Memory B cell (primary cell): ENCODE results near the gene GPM6B.
A peak's percentile ranks its signal among the peaks of the same experiment; 100 is the strongest.

Source experiments
- ATAC-seq: fragments of 150-1000 bp; cut with Tn5 transposase; 2 replicates; pipeline ENCODE4 v1.10.0; 2021; ENCODE audit warnings: low read depth, mild to moderate bottlenecking, moderate library complexity
- DNase-seq, 2 donors: peaks; one replicate each; pipeline ENCODE4 v3.0.0; 2022; ENCODE audit warnings: low spot score in 2 of 2
- H3K27ac Mint-ChIP-seq: one replicate; pipeline ENCODE4 v1.8.0; 2022; ENCODE audit warnings: mild to moderate bottlenecking, moderate library complexity, mixed read lengths
- H3K27me3 Mint-ChIP-seq: one replicate; pipeline ENCODE4 v1.8.0; 2022; ENCODE audit warnings: mixed read lengths
- H3K36me3 Mint-ChIP-seq: one replicate; pipeline ENCODE4 v1.8.0; 2022; ENCODE audit warnings: mild to moderate bottlenecking, mixed read lengths
- H3K4me1 Mint-ChIP-seq: one replicate; pipeline ENCODE4 v1.8.0; 2022; ENCODE audit warnings: mixed read lengths
- H3K4me3 Mint-ChIP-seq: one replicate; pipeline ENCODE4 v1.8.0; 2022; ENCODE audit warnings: mild to moderate bottlenecking, moderate library complexity, mixed read lengths
- H3K9me3 Mint-ChIP-seq: one replicate; pipeline ENCODE4 v1.8.0; 2022; ENCODE audit warnings: mixed read lengths

The GPM6B gene

DNA sequence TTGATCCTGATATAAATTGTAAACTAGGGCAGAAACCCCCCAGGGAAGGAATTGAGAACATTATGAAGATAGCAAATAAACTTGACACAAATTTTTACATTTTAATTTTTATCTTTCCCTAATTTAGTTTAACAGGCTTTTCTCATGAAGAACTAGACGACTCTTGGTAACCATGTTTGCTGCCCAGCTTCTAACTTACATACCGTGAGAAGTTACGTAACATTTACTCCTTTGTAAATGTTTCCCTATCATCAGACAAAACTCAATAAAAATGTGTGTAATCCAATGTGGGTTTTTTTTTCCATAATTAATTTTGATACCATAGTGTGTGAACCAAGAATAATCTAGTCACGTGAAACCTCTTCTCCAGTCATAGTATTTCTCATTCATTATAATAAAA, 48.0 kb downstream of the GPM6B start:
- peaks cover 10% of the 10 kb centered on the region for H3K4me1 Mint-ChIP-seq
- DNase-seq = no peak
- H3K27me3 Mint-ChIP-seq = no peaks in the 10 kb centered on the region
- H3K27ac Mint-ChIP-seq = no peak overlapping the region
- no peak overlapping the region for H3K4me3 Mint-ChIP-seq
- no peak for ATAC-seq
- H3K36me3 Mint-ChIP-seq = peaks cover 29% of the 10 kb centered on the region
- no peaks in the 10 kb centered on the region for H3K9me3 Mint-ChIP-seq

DNA sequence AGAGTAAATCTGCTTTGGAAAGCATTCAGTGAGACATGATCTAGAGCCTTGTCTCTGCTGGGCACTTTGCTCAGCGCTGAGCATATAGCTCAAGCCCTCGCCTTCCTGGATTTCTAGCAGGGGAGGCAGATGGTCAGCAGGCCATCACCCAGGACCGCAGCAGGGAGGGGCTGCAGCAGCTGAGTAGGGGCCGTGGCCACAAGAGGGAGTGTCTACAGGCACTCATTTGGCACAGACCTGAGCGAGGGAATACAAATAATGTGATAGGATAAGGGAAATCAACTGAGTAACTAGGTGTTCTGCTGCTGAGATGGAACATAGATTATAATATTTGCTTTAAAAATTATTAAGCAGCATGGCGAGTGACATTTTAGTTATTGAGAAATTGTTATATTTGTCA, 52.1 kb downstream of the GPM6B start:
- Mint-ChIP-seq H3K36me3 (peaks cover 26% of the 10 kb centered on the region), H3K4me1 (peaks cover 12% of the 10 kb centered on the region), H3K9me3 (no peaks in the 10 kb centered on the region), H3K27ac (no peak overlapping the region), H3K27me3 (no peaks in the 10 kb centered on the region), H3K4me3 (no peak overlapping the region)
- DNase-seq (no peak), ATAC-seq (no peak)

DNA sequence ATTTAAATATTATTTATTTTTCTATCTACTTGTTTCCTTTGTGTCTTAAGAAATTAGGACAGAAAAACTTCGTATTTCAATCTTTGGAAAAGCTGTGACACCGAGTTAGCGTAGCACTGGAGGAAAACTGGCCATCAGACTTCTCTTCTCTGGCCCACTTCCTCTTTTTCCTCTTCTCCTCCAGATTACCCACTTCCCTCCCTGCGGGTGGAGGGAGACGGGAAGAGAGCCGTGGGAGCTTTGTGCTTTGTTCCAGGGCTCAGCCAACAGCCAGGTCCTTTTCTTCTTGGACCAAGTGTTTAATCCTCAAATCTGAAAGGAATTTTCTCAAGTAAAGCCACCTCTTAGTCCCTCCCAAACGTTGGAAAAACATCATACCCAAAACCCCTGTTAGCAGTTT, 52.6 kb downstream of the GPM6B start:
- no peak for ATAC-seq
- H3K4me3 Mint-ChIP-seq = no peak overlapping the region
- no peaks in the 10 kb centered on the region for H3K27me3 Mint-ChIP-seq
- no peaks in the 10 kb centered on the region for H3K9me3 Mint-ChIP-seq
- H3K4me1 Mint-ChIP-seq = peaks cover 12% of the 10 kb centered on the region
- H3K36me3 Mint-ChIP-seq = peaks cover 24% of the 10 kb centered on the region
- no peak for DNase-seq
- H3K27ac Mint-ChIP-seq = no peak overlapping the region

DNA sequence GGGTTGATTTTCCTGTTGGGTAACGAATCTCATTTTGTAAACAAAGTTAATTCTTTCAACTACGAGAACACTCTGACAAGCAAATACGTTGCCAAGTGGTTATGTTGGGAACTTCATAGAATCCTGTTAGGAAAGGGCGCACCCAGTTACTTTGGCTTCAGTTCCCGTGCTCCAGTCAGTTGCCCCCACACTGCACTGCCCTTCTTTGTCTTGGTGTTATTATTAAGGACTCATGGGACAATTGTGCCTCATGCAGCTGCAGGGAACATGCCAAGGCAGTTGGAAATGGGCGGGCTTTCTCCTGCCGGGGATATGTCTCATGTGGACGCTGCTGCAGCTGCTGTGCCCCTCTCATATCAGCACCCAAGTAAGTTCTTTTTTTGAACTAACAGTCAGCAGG, 53.4 kb downstream of the GPM6B start:
- Mint-ChIP-seq H3K4me3 (no peak overlapping the region), H3K36me3 (peaks cover 27% of the 10 kb centered on the region), H3K27me3 (no peaks in the 10 kb centered on the region), H3K4me1 (peaks cover 16% of the 10 kb centered on the region), H3K9me3 (no peaks in the 10 kb centered on the region), H3K27ac (no peak overlapping the region)
- no peak for DNase-seq
- ATAC-seq = no peak

DNA sequence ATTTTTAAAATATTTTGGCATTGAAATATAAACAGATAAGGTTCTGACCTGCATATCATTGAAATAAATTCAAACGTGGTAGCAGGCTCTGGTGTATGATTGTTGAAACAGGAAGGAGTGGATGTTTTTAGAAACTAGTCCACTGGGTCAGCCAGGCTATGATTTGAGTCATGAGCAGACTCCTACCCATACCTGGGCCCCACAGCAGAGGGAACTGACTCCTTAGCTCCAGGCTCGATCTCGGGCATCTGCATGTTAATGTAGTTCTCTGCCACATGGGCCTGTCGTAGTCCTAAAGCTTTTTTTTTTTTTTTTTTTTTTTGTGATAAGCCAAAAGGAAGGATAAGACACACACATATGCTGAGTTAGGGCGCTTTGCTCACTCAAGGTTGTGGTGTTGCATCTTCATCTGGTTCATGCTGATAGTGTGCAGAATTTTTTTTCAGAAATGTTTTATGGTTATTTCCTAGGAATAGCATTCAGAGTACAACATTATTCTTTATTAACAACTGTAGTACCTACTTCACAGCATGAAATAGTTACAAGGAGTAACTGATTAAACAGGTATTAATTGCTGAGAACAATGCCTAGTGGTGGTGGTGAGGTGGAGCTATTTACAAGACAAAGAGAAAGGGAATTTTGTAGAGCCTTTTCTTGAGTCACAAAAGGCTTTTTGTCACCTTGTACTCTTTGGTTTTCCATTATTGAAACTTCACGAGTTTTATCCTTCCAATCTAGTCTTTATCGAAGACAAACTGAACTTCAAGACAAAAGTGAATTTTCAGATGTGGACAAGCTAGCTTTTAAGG, 55.1 kb downstream of the GPM6B start:
- ATAC-seq (no peak), DNase-seq (no peak)
- H3K4me3 Mint-ChIP-seq = no peak overlapping the region
- peaks cover 19% of the 10 kb centered on the region for H3K4me1 Mint-ChIP-seq
- peaks cover 27% of the 10 kb centered on the region for H3K36me3 Mint-ChIP-seq
- no peaks in the 10 kb centered on the region for H3K9me3 Mint-ChIP-seq
- no peaks in the 10 kb centered on the region for H3K27me3 Mint-ChIP-seq
- H3K27ac Mint-ChIP-seq = no peak overlapping the region

DNA sequence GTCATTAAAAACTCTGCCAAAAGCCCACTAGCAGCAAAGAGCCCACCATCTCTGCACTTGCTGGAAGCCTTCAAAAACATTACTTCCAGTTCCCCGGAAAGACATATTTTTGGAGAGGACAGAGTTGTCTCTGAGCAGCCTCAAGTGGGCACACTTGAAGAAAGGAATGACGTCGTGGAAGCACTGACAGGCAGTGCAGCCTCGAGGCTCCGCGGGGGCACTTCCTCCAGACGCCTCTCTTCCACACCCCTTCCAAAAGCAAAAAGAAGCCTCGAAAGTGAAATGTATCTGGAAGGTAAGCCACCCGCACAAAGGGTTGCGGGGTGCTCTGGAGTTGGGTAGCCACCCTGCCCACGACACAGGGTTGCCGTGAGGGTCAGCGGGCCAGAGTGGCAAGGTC, 56.5 kb downstream of the GPM6B start:
- no peak overlapping the region for H3K4me3 Mint-ChIP-seq
- H3K4me1 Mint-ChIP-seq = peaks cover 9% of the 10 kb centered on the region
- peaks cover 14% of the 10 kb centered on the region for H3K36me3 Mint-ChIP-seq
- H3K9me3 Mint-ChIP-seq = no peaks in the 10 kb centered on the region
- H3K27ac Mint-ChIP-seq = peak overlapping the region; percentile 47
- H3K27me3 Mint-ChIP-seq = no peaks in the 10 kb centered on the region
- ATAC-seq (no peak), DNase-seq (no peak)

DNA sequence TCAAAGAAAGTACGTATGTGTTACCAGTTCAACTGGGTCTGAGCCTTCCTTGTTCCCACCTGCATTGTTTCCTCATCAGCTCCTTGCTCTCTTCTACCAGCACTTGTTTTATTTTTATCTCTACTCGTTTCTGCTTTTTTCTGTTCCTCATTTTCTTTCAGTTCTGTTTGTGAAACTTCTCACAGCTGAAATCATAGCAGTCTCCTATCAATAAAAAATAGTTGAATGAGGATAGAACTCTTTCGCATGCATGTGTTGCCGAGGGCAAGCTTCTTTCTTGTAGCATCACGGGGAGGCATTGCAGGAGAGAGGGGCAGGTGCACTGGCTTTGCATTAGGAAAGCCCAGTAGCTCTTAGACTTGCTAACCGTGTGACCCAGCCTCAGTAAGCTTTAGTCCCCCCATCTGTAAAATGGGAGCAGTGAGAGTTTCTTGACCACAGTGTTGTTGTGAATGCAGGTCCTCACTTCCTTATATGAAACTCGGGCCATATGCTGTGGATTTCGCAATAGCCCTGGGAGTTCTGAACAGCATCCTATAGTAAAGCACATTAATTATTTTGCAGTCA, 57.7 kb downstream of the GPM6B start:
- Mint-ChIP-seq H3K4me1 (peaks cover 9% of the 10 kb centered on the region), H3K9me3 (no peaks in the 10 kb centered on the region), H3K27me3 (no peaks in the 10 kb centered on the region), H3K27ac (peak overlapping the region; percentile 92), H3K36me3 (peaks cover 11% of the 10 kb centered on the region), H3K4me3 (peak overlapping the region; percentile 9)
- ATAC-seq (peak; percentile 89), DNase-seq (peak; percentile 21 to 23)

DNA sequence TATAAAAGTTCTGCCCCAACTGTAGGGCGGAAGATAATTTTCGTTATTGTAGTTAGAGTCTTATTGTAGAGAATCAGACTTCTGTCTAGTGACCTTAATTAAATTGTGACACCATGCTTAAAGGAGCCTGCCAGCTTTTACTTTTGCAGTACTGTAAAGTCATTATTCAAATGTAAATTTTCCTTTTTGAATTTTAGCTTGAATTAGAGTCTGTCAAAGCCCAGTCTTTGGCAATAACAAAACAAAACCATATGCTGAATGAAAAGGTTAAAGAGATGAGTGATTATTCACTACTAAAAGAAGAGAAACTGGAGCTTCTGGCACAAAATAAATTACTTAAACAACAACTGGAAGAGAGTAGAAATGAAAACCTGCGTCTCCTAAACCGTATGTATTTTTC, 60.5 kb downstream of the GPM6B start:
- no peak overlapping the region for H3K4me3 Mint-ChIP-seq
- DNase-seq = no peak
- H3K27me3 Mint-ChIP-seq = no peaks in the 10 kb centered on the region
- ATAC-seq = no peak
- H3K27ac Mint-ChIP-seq = no peak overlapping the region
- H3K36me3 Mint-ChIP-seq = peaks cover 15% of the 10 kb centered on the region
- H3K9me3 Mint-ChIP-seq = no peaks in the 10 kb centered on the region
- H3K4me1 Mint-ChIP-seq = peaks cover 17% of the 10 kb centered on the region

DNA sequence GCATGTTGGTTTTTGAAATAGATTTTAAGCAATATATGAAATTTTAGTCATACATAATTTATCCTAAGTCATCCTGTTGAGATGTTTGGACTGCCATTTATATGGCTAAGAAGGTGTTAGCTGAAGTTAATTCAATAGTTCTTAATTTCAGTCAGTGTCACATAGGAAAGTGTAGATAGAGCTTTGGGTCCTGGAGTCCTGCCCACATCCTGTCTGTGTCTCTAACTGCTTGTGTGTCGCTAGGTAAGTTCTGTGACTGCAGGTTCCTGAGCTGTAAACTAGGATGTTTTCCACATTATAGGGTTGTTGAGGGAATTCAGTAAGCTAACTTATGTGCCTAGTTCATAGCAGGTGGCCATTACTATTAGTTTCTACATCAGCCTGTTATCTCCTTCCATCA, 61.6 kb downstream of the GPM6B start:
- Mint-ChIP-seq H3K27ac (no peak overlapping the region), H3K4me1 (peaks cover 21% of the 10 kb centered on the region), H3K4me3 (no peak overlapping the region), H3K36me3 (peaks cover 13% of the 10 kb centered on the region), H3K27me3 (no peaks in the 10 kb centered on the region), H3K9me3 (no peaks in the 10 kb centered on the region)
- DNase-seq = no peak
- no peak for ATAC-seq

DNA sequence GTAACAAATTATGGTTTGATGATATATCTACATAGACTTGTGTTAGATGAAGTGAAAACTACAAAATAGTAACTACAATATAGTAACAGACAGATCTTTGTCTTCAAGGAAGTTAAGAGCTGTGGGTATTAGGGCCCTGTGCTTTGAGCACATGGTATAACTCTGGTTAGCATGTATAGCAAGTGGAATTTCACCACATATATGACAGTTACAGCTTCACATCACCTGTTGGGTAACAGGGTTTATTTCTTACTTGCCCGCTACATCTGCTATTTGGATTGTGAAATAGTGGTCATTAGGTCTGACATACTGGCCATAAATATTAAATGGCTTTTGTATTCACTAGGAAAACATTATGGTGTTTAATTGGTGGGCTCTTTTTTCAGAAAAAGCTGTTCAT, 62.1 kb downstream of the GPM6B start:
- no peaks in the 10 kb centered on the region for H3K27me3 Mint-ChIP-seq
- H3K36me3 Mint-ChIP-seq = peaks cover 13% of the 10 kb centered on the region
- H3K4me1 Mint-ChIP-seq = peaks cover 23% of the 10 kb centered on the region

DNA sequence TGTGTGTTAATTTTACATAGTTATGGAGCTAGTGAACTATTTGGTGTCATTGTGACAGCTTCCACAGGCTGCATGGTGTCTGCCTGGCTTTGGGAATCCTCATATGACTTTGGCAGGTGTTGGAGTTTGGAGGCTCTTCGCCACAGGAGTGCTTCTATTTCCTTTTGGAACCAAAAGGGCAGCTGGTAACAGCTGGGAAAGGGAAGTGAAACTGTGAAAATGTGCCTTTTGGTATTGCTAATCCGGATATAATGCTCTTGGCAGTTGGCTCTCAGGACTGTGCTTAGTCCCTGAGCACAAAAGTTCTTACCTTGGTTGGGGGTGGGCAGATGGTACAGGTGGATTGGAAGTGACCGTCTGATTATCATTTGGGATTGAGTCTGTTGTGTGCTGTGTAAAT, 64.2 kb downstream of the GPM6B start:
- Mint-ChIP-seq H3K4me3 (peak overlapping the region; percentile 21), H3K9me3 (no peaks in the 10 kb centered on the region), H3K27me3 (no peaks in the 10 kb centered on the region), H3K27ac (peak overlapping the region; percentile 79), H3K4me1 (peaks cover 18% of the 10 kb centered on the region), H3K36me3 (peaks cover 8% of the 10 kb centered on the region)
- DNase-seq = no peak
- ATAC-seq = peak; percentile 71

More for the DNA sequence above, 62.1 kb downstream of the GPM6B start:
- no peak overlapping the region for H3K27ac Mint-ChIP-seq
- H3K4me3 Mint-ChIP-seq = no peak overlapping the region
- DNase-seq = no peak
- no peak for ATAC-seq
- no peaks in the 10 kb centered on the region for H3K9me3 Mint-ChIP-seq

DNA sequence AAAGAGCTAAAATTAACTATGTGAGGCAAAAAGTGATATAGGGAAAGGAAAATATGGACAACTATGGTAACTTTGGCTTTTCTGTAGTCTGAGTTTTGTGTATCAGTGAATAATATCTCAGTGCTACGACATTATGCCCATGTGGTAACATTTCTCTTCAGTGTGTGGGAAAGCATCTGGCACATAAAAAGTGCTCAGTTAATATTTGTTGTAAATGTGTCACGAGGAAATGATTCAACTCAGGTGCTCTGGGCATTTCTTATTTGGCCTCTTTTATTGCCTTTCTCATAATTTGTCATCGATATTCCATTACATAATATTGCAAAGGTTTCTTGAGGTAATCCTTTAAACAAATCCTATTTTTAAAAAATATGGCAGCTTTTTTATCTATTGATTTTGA, 64.8 kb downstream of the GPM6B start:
- Mint-ChIP-seq H3K27me3 (no peaks in the 10 kb centered on the region), H3K36me3 (peaks cover 10% of the 10 kb centered on the region)
- ATAC-seq = no peak

DNA sequence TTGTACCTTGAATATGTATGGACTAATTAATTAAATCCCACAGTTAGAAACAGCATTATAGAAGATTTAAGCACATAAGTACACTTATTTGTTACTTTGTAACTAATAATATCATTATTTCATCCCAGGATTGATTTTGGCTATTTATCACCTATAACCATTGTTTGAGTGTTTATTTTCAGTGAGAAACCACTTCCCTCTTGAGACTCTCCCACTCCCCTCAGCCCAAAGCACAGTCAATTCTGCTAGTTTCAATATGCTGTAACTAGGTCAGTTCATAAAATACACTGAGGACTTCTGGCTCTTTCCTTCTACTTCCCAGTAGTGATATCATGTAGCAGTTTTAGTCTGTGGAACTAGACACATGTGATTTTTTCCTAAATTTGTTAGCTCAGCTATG, 66.1 kb downstream of the GPM6B start:
- H3K27ac Mint-ChIP-seq = no peak overlapping the region
- H3K36me3 Mint-ChIP-seq = peaks cover 13% of the 10 kb centered on the region
- H3K9me3 Mint-ChIP-seq = no peaks in the 10 kb centered on the region
- H3K4me1 Mint-ChIP-seq = peaks cover 26% of the 10 kb centered on the region
- H3K4me3 Mint-ChIP-seq = no peak overlapping the region
- DNase-seq (no peak), ATAC-seq (no peak)
- H3K27me3 Mint-ChIP-seq = no peaks in the 10 kb centered on the region

More for the DNA sequence above, 64.8 kb downstream of the GPM6B start:
- Mint-ChIP-seq H3K4me1 (peaks cover 23% of the 10 kb centered on the region), H3K9me3 (no peaks in the 10 kb centered on the region), H3K27ac (no peak overlapping the region), H3K4me3 (no peak overlapping the region)
- no peak for DNase-seq

DNA sequence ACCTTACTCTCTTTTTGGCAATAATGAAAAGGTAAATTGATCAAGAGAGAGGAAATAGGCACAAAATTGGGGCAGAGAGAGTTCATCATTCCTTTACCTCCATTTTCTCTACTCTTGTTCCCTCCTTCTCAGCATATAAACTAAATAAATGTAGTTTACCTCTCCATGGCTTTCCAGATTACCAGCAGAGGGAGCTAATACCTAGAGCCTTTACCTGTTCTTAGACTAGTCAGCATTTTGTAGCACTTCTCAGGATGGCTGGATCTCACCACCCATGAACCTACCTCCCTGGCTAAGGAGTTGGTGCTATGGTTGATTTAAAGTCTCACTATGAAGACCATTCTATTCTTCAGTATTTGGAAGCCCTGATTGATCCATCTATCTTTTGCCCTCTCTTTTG, 66.7 kb downstream of the GPM6B start:
- ATAC-seq = peak; percentile 76
- Mint-ChIP-seq H3K27ac (no peak overlapping the region), H3K9me3 (no peaks in the 10 kb centered on the region), H3K4me1 (peaks cover 26% of the 10 kb centered on the region), H3K27me3 (no peaks in the 10 kb centered on the region), H3K4me3 (no peak overlapping the region), H3K36me3 (peaks cover 13% of the 10 kb centered on the region)
- peak in 1 of 2 donors; percentile 30 for DNase-seq

DNA sequence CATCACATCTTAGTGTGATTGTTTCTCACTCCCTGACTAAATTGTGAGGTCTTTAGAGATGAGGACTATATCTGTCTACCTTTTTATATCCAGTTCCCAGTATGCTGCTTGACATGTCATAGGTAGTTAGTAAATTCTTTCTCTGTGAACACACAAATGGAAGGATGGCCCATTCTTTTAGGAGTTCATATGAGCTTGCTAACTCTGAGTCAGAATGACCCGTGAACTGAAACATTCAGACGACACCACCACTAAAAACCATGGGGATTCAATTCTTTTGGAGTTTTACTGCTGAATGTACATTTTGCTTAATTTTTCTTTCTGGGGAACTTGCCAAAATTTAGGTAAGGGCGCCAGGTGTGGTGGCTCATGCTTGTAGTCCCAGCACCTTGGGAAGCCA, 68.4 kb downstream of the GPM6B start:
- peaks cover 13% of the 10 kb centered on the region for H3K36me3 Mint-ChIP-seq
- ATAC-seq = no peak
- H3K4me3 Mint-ChIP-seq = no peak overlapping the region
- H3K4me1 Mint-ChIP-seq = peaks cover 26% of the 10 kb centered on the region
- peak overlapping the region; percentile 35 for H3K27ac Mint-ChIP-seq
- H3K27me3 Mint-ChIP-seq = no peaks in the 10 kb centered on the region
- no peaks in the 10 kb centered on the region for H3K9me3 Mint-ChIP-seq
- DNase-seq = no peak
